ENCODE results near the gene GAS6.

Gene GAS6

GRCh38 chr13:113864273-113864890, 506 bp upstream of the GAS6 start:
- DNase-seq, result no peak

- DNase-seq, result no peak
Observed at GRCh38 chr13:113862931-113863523, 849 bp downstream of the GAS6 start.

DNA sequence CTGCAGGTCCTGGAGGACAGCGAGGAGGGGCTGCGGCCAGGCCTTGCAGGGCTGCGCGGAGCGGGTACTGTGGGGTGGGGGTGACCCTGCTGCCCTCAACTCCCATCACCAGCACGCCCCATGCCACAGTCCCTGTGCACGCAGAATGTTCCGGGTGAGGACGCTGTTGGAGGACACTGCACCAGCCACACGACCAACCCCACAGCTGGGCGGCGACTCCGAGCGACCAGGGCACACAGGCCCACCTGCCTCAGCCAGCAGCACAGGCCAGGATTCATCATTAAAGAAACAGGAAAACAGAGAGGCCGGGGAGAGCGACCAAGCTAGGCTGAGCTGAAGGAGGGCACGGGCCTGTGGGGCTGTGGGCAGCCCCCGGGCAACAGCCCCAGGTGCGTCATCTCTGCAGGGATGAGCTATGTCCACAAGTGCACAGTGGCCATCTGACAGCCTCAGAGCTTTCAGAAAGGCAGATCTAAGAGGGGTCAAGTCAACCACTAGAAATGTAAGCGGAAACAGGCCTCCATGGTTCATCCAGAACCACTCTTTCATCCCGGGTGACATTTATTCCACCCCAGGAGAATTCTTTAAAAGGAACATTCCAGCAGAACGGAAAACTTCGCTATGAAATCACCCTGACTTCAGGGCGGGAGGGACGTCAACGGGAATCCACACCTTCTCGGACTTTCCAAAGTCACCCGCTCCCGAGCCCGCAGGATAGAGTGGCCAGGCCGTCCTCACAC, 1.5 kb downstream of the GAS6 start:
- no peak for DNase-seq

DNA sequence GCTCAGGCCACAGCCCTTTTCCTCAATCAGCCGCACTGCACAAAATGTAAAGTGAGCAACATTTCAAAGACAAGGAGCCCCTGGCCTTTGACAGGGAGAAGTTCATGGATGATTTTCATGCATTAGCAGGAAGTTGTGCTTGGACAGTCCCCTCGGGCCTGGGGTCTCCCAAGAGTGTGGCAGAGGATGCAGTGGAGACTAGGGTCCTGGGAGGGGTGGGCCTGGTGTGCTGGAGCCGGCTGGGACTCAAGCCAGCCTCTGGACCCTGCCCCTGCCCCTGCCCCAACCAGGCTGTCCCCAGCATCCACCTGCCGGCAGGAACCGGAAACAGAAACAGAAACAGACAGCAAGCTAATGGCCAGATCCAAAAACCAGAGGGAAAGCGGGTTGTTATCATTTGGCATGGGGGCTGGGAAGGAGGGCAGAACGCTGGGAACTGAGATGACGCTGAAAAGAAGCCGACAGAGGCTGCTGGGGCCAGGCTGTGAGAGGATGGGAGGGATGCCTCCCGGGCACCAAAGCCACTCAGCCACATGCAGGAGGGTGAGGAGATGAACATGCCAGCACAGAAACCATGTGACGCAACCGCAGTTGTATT, 2.3 kb downstream of the GAS6 start:
- no peak for DNase-seq

DNA sequence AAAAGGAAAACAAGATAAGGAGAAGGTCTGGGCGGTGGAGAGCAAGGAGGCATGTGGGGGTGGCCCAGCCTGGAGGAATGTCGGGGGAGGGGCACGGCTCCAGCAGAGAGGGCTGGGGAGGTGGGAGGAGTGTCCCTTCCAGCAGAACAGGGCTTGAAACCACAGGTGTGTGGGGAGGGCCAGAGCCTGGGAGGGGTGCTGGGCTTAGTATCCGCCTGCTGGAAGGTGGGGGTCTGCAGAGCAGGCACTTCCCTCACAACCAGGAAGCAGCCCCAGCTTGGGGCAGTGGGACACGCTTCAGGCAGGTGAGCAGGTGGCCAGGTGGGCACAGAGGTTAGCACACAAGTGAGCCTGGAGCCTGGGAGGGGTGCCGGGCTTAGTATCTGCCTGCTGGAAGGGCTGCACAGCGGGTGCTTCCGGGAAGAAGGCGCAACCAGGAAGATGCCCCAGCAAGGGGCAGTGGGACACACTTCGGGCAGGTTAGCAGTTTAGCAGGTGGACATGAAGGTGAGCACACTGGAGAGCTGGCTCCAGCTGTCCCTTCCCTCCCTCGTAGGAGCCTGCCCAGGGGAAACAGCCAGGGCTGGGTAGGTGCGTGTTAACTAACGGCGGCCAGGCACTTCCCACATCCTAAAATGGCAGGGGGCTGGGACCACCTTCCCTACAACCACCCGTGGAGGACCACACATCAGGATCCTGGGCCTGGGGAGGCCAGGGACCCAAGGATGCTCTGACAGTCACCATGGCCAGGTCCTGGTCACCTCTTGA, 3.0 kb downstream of the GAS6 start:
- no peak for DNase-seq

DNA sequence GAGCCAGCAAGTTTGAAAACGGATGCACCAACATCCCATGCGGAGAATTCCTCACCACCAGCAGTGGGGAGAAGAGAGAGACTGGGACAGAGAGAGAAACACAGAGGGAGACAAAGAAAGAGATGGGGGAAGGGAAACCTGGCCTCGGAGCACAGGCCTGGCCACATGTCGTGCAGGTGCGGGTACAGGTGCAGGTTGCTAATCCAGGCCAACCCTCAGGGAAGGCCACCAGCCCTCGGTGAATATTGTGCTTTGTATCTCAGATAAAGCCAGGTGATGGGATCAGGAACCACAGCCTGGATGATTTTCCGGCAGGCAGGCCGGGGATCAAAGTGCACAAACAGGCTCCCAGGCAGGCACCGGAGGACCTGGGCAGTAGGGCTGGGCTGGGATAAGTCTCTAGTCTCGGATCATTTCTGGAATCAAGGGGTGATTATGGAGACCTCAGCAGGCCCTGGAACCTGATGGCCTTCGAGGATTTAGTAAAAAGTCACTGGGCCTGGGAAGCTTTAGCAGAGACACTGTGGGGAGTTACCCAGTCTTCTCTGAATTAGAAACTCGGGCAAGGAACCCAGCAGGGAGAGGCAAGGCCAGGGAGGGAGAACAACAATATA, 3.7 kb downstream of the GAS6 start:
- no peak for DNase-seq

DNA sequence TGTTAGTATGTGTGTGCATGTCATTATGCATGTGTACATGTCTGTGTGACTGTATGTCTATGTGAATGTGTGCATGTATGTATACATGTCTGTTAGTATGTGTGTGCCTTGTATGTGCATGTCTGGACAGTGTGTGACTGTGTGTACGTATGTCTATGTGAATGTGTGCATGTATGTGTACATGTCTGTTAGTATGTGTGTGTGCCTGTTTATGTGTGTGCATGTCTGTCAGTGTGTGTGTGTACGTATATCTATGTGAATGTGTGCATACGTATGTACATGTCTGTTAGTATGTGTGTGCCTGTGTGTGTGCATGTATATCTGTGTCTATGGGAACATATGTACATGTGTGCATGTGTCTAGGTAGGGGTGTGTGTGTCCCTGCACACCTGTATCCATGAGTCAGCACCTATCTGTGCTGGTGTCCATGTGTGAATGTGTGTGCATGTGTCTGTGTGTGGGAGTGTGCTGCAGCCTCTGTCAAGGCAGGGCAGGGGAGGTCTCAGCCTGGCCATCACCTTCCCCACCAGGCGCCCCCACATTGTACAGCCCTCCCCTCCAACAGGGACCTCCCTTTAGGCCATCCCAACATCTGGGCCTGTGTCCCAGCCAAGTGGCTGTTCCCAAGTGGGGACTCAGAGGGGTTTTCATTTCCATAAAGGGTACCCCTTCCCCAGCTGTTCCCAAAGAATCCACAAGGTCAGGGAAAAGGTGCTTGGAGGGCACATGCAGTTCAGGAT, 4.4 kb downstream of the GAS6 start:
- no peak for DNase-seq

- DNase-seq, result no peak
Observed at GRCh38 chr13:113857531-113858195, 6.2 kb downstream of the GAS6 start.

- DNase-seq, result no peak
Observed at GRCh38 chr13:113856716-113857065, 7.2 kb downstream of the GAS6 start.

DNA sequence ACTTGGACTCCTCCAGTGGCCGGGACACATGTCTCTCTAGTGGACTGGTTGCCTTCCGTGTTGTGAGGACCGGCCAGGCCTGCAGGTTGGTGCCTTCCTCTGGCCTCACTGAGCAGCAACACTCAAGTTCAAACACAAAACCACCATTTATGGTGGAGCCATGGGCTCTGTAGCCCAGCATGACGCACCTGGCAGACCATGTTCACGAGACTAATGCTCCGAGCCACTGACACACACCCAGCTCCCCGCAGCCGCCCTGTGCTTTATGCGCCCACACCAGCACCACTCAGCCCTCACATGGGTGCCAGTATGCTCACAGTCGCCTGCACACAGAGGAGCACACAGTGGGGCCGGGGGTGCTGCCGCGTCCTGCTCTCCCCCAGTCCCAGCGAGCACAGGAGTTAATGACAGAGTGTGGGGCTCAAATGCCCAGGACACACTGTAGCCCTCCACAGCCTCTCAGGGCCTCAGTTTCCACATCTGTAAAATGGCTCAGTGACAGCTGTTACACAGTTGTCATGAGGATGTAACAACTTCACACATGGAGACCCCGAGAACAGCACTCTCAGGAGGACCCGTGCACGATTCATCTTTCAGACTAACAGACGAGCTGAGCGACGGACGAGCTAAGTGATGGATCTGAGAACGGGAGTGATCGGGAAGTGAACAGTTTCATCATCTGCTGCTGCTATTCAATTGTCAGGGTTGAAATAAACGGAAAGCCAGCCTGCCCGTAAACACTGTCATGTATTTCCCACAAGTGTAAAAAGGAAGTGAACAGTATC, 7.8 kb downstream of the GAS6 start:
- DNase-seq, result no peak

DNA sequence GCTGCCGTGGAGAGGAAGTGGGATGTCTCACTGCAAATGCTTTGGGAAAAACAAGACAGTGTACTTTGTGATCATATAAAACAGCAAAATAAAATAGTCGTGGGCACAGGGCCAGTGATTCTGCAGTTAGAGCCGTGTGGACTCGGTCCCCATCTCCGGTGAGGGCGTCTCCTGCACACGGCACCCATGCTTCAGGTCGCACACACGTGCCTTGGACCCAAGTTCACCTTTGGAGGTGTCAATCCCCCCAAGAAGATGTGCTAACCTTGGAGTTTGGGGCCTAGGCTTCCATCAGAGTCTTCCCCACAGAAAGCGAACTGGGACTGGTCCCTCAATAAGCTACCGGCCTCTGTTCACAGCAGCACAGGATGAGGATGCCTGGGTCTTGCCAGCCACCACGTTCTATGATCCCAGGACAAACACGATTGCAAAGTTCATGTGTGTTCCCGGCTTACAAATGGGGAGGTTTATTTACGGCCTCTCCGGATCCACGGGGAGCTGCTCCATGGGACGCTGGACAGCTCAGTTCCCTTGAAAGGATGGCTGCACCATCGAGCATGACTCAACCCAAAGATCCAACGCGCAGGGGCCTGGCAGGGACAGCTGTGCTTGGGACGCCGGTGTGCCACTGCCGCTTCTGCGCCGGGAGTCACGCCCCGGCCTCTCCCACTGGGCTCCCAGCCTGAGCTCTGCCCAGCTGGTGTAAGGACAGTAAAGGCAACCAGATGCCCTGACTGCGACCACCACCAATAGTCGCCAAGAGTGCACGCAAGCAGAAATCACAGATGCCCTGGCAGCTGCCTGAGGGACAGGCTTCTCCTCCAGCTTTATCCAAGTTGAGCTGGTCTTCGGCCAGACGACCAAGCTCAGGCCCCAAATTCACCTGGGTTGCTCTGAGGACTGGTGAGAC, 8.6 kb downstream of the GAS6 start:
- DNase-seq, result no peak

- DNase-seq, result no peak
Observed at GRCh38 chr13:113854238-113855011, 9.5 kb downstream of the GAS6 start.

DNA sequence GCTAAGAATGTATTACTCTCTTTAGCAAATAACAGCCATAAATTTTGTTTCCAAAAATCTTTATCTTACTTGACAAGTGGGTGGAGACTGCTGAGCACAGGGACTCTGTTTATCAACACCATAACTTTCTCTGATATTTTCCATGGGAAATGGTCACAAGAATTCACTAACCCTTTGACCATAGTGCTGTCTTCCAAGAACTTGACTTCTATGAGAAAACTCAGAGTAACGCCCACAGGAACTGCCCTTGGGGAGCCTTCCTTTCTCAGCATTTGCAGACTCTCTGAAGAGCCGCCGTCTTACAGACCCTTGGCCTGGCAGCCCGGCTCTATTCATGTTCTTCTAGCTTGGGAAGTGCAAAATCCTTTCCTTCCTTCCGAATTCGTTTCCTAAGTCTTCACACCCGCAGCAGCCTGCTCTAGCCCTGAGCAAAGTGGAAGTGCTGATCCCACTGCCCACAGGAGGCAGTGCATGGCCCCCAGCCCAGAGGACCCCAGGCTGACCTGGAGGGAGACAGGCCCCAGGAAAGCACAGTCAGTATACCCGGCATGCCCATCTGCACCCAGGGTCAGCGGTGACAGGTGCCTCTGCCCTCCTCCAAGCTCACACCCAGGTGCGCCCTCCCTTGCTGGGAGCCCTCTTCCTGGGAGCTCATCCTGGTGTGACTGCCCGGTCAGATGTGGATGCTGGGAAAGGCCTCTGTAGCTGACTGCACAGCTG, 10.2 kb downstream of the GAS6 start:
- DNase-seq, result no peak

GRCh38 chr13:113852536-113853517, 11.0 kb downstream of the GAS6 start:
- DNase-seq, result no peak

GRCh38 chr13:113851826-113852535, 11.9 kb downstream of the GAS6 start:
- no peak for DNase-seq

GRCh38 chr13:113851480-113851803, 12.4 kb downstream of the GAS6 start:
- DNase-seq, result no peak
